ENCODE measurements around the gene BIRC6.

- no peak for TF ChIP-seq CTCF (IDR thresholded peaks at IDR 0.05)
- no peak for TF ChIP-seq EZH2 (IDR thresholded peaks at IDR 0.05; ENCODE audit: borderline replicate concordance, insufficient read depth, low read depth, low read length, poor library complexity, severe bottlenecking)
Measured at GRCh38 chr2:32436150-32436549, 79.3 kb downstream of the BIRC6 start.
